GM18508 (cell line): ENCODE results near the gene DTL.

Source experiments
- ATAC-seq: cut with Tn5 transposase; IDR thresholded peaks from one replicate; pipeline ENCODE4 v1.9.1; 2021; ENCODE audit warnings: moderate number of reproducible peaks; ENCODE audit not compliant: insufficient read depth, unreplicated experiment

The DTL gene

GRCh38 chr1:212034516-212035122 is 929 bp upstream of the DTL start:
- ATAC-seq, result no peak

GRCh38 chr1:212035835-212036605 is 472 bp downstream of the DTL start:
- peak; percentile 1 for ATAC-seq

GRCh38 chr1:212037900-212038299 is 2.4 kb downstream of the DTL start:
- no peak for ATAC-seq

- no peak for ATAC-seq
These were observed 4.1 kb downstream of the DTL start for GRCh38 chr1:212039622-212040021.

GRCh38 chr1:212040629-212041412 is 5.3 kb downstream of the DTL start:
- ATAC-seq, result no peak

GRCh38 chr1:212042436-212042835 is 6.9 kb downstream of the DTL start:
- ATAC-seq, result no peak

- ATAC-seq, result no peak
These were observed 9.3 kb downstream of the DTL start for GRCh38 chr1:212044851-212045250.

GRCh38 chr1:212045981-212046380 is 10.4 kb downstream of the DTL start:
- no peak for ATAC-seq

- ATAC-seq, result no peak
These were observed 18.4 kb downstream of the DTL start for GRCh38 chr1:212053993-212054392.

GRCh38 chr1:212055333-212055732 is 19.8 kb downstream of the DTL start:
- ATAC-seq, result no peak

GRCh38 chr1:212060632-212061472 is 25.3 kb downstream of the DTL start:
- ATAC-seq, result no peak

GRCh38 chr1:212062832-212063438 is 27.4 kb downstream of the DTL start:
- no peak for ATAC-seq

GRCh38 chr1:212067787-212068186 is 32.2 kb downstream of the DTL start:
- no peak for ATAC-seq

- ATAC-seq, result no peak
These were observed 35.3 kb downstream of the DTL start for GRCh38 chr1:212070720-212071302.

GRCh38 chr1:212072047-212072446 is 36.5 kb downstream of the DTL start:
- no peak for ATAC-seq

- ATAC-seq, result no peak
These were observed 37.9 kb downstream of the DTL start for GRCh38 chr1:212073490-212073889.

- ATAC-seq, result no peak
These were observed 38.8 kb downstream of the DTL start for GRCh38 chr1:212074313-212074712.

- no peak for ATAC-seq
These were observed 39.3 kb downstream of the DTL start for GRCh38 chr1:212074856-212075255.

- no peak for ATAC-seq
These were observed 41.5 kb downstream of the DTL start for GRCh38 chr1:212077028-212077427.

GRCh38 chr1:212078826-212079225 is 43.3 kb downstream of the DTL start:
- ATAC-seq, result no peak
